LNCaP clone FGC (cell line): ENCODE measurements around the gene SLC24A4.

Source experiments
- DNase-seq: peaks from one replicate; pipeline ENCODE4 v3.0.0-alpha.2; 2011; ENCODE audit warnings: low read depth
- H3K4me3 ChIP-seq: 2 replicates; pipeline ENCODE4 v1.5.1; 2011; ENCODE audit warnings: mild to moderate bottlenecking, low read depth, low read length, control low read depth
- CTCF ChIP-seq: IDR thresholded peaks from 2 replicates; pipeline ENCODE4 v1.5.1; 2012; ENCODE audit warnings: mild to moderate bottlenecking; ENCODE audit not compliant: control insufficient read depth, insufficient read depth; ENCODE audit errors: extremely low read depth

SLC24A4 gene

GRCh38 chr14:92469515-92469914 is 146.6 kb downstream of the SLC24A4 start:
- no peak for TF ChIP-seq CTCF
- no peak overlapping the region for H3K4me3 ChIP-seq
- DNase-seq: no peak

DNA sequence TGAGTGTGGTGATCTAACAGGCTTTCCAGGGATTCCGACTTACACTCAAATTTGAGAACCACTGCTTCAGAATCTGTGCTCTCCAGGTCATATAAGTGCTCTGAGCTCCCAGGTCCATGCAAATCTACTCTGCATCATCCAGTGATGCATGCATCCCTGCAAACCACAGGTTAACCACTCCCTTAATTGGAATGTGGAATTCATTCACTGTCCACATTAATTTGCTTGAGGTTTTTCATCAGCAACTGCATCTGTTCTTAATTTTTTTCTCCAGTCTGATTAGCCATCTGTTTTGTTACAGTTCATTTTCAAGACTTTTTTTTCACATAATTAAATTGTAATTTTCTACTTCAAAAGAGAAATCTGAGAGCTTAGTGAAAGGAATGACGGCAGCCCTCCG is 147.2 kb downstream of the SLC24A4 start:
- no peak for TF ChIP-seq CTCF
- DNase-seq: no peak
- H3K4me3 ChIP-seq: no peak overlapping the region

DNA sequence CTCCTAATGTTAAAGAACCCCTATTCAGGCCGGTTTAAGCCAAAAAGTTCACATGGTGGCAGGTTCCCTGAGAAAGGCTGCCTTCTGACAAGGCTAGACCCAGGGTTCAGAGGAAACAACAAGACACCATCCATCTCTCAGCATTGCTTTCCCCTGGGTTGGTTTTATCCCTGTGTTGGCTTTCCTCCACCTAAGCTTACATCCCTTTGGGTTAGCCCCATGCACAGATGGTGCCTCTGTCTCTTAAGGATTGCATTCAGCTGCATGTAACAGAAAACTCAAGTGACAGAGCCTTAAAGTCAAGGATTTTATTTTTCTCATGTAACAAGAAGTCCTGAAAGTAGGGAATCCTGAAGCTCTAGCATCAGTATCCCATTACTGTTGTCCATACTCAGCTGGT is 147.8 kb downstream of the SLC24A4 start:
- no peak for TF ChIP-seq CTCF

DNA sequence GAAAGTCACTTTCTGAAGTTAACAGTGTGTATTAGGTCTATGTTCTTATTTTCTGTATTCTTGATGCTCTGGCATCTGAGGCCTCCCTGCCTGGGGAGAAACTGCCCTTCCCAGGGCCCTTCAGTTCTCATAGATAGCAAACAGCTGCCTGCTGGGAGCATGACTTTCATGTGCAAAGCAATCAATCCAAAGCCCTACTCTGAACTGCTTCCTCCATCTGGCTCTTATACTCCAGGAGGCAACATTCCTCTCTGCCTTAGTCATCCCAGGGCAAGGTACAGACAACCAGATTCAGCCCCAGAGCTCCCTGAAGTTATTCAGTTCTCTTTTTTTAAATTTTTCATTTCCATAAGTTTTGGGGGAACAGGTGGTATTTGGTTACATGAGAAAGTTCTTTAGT is 149.0 kb downstream of the SLC24A4 start:
- DNase-seq: no peak

More for the DNA sequence above, 147.8 kb downstream of the SLC24A4 start:
- DNase-seq: no peak
- H3K4me3 ChIP-seq: no peak overlapping the region

GRCh38 chr14:92472860-92473259 is 149.9 kb downstream of the SLC24A4 start:
- no peak for TF ChIP-seq CTCF
- DNase-seq: no peak

More for the DNA sequence above, 149.0 kb downstream of the SLC24A4 start:
- TF ChIP-seq CTCF: no peak
- H3K4me3 ChIP-seq: no peak overlapping the region

GRCh38 chr14:92473261-92473968 is 150.4 kb downstream of the SLC24A4 start:
- DNase-seq: no peak
- H3K4me3 ChIP-seq: no peak overlapping the region
- no peak for TF ChIP-seq CTCF

More at GRCh38 chr14:92472860-92473259, 149.9 kb downstream of the SLC24A4 start:
- H3K4me3 ChIP-seq: no peak overlapping the region
